ENCODE results near the gene PATJ.

DNA sequence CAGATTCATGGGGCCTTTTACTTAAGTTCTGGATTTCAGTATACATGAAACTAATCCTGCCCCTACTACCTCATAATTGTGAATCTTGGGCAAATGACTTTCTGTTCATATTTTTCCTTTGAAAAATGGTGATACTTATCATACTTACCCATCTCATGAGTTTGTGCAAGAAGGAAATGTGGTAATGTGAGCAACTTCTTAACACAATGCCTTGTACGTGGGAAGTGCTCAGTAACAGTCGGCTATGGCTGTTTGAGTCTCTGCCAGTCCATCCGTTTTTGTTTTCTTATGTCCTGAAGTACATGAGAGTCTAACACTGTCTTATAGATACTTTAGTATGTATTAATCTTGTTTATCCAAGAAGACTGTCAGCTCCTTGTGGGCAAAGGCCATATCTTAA lies 86.5 kb downstream of the PATJ start:
- TF ChIP-seq, protein P1, sequence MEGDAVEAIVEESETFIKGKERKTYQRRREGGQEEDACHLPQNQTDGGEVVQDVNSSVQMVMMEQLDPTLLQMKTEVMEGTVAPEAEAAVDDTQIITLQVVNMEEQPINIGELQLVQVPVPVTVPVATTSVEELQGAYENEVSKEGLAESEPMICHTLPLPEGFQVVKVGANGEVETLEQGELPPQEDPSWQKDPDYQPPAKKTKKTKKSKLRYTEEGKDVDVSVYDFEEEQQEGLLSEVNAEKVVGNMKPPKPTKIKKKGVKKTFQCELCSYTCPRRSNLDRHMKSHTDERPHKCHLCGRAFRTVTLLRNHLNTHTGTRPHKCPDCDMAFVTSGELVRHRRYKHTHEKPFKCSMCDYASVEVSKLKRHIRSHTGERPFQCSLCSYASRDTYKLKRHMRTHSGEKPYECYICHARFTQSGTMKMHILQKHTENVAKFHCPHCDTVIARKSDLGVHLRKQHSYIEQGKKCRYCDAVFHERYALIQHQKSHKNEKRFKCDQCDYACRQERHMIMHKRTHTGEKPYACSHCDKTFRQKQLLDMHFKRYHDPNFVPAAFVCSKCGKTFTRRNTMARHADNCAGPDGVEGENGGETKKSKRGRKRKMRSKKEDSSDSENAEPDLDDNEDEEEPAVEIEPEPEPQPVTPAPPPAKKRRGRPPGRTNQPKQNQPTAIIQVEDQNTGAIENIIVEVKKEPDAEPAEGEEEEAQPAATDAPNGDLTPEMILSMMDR (IDR thresholded peaks at IDR 0.05; ENCODE audit: borderline replicate concordance, extremely low read depth, low read length, poor library complexity, severe bottlenecking), result no peak
- no peak for TF ChIP-seq EZH2 (IDR thresholded peaks at IDR 0.05; ENCODE audit: borderline replicate concordance, low read depth, low read length, severe bottlenecking)

Data from DND-41 (cell line).